CD4-positive, alpha-beta T cell (primary cell): ENCODE data around the gene LRIG3. TPM values are rescaled to one million over a fixed set of nuclear protein-coding genes. Genes with fewer than 3 reads are reported as not detected.

Source experiments
- ATAC-seq: fragments of 200-7000 bp; cut with Tn5 transposase; one replicate; pipeline ENCODE4 v1.10.0; 2022; ENCODE audit warnings: mild to moderate bottlenecking; ENCODE audit not compliant: poor library complexity
- CTCF ChIA-PET: fragments of 350-600 bp; sonication (Branson Sonifier 250); formaldehyde crosslinking; loops from one replicate; lab custom pipeline; 2021; ENCODE audit warnings: antibody characterized with exemption, inconsistent platforms; lab: Charles Lee
- POLR2A ChIA-PET: fragments of 350-600 bp; sonication (Branson Sonifier 250); formaldehyde crosslinking; loops from one replicate; lab custom pipeline; 2021; ENCODE audit warnings: antibody characterized with exemption, inconsistent platforms; lab: Charles Lee
- DNase-seq, 14 experiments: peaks; one replicate each; pipeline ENCODE4 v3.0.0-alpha.2; 2013 to 2020; ENCODE audit warnings: mixed read lengths in 2 of 14
- H3K27ac ChIP-seq, 2 donors: one replicate each; pipeline versions ENCODE4 v1.5.1 to v1.7.0; 2013; ENCODE audit warnings: low read length in 2 of 2, low read depth in 1 of 2, mild to moderate bottlenecking in 1 of 2
- H3K27me3 ChIP-seq, 2 experiments: 1 replicate in 1 of 2; 2 replicates in 1 of 2; pipeline versions ENCODE4 v1.6.1 to v1.7.0; 2013; ENCODE audit warnings: low read length in 2 of 2, control low read depth in 1 of 2, mild to moderate bottlenecking in 1 of 2, moderate library complexity in 1 of 2; ENCODE audit not compliant: insufficient read depth in 2 of 2, control insufficient read depth in 1 of 2
- H3K36me3 ChIP-seq: one replicate; pipeline ENCODE4 v1.6.1; 2013; ENCODE audit warnings: low read length, control low read depth; ENCODE audit not compliant: insufficient read depth
- H3K4me1 ChIP-seq: one replicate; pipeline ENCODE4 v1.6.1; 2013; ENCODE audit warnings: low read length, control low read depth; ENCODE audit not compliant: insufficient read depth
- H3K4me3 ChIP-seq: one replicate; pipeline ENCODE4 v1.5.1; 2013; ENCODE audit warnings: mild to moderate bottlenecking, low read length, moderate library complexity
- H3K9me3 ChIP-seq, 2 experiments: 1 replicate in 1 of 2; 2 replicates in 1 of 2; pipeline versions ENCODE4 v1.6.1 to v1.7.0; 2013; ENCODE audit warnings: low read length in 2 of 2, mild to moderate bottlenecking in 2 of 2, control low read depth in 1 of 2, moderate library complexity in 1 of 2; ENCODE audit not compliant: control insufficient read depth in 1 of 2, insufficient read depth in 1 of 2
- H3K27ac Mint-ChIP-seq: one replicate; pipeline ENCODE4 v1.8.0; 2020; ENCODE audit warnings: mixed read lengths
- H3K27me3 Mint-ChIP-seq: one replicate; pipeline ENCODE4 v1.8.0; 2021; ENCODE audit warnings: mixed read lengths
- H3K36me3 Mint-ChIP-seq: one replicate; pipeline ENCODE4 v1.8.0; 2021; ENCODE audit warnings: low read depth, mixed read lengths
- H3K4me1 Mint-ChIP-seq: one replicate; pipeline ENCODE4 v1.8.0; 2021; ENCODE audit warnings: low read depth, mixed read lengths
- H3K4me3 Mint-ChIP-seq: one replicate; pipeline ENCODE4 v1.8.0; 2020; ENCODE audit warnings: mild to moderate bottlenecking, mixed read lengths
- H3K9me3 Mint-ChIP-seq: one replicate; pipeline ENCODE4 v1.8.0; 2020; ENCODE audit warnings: mixed read lengths
- CTCF ChIP-seq: fragments of 200-600 bp; IDR thresholded peaks from one replicate; pipeline ENCODE4 v1.8.0; 2022; ENCODE audit warnings: antibody characterized with exemption, mild to moderate bottlenecking
- intact Hi-C, 2 experiments: fragments of 100-400 bp; cut with DNase I in 1 of 2; cut with micrococcal nuclease in 1 of 2; formaldehyde crosslinking; loops; one replicate each; pipeline versions ENCODE4 v1.15.1 to v1.9.0; 2023 to 2025; cut with DNase I, micrococcal nuclease
- total RNA-seq, 174 experiments: library from RNA in 2 of 174; stranded (reverse) in 2 of 174; gene quantifications; one replicate each; pipeline ENCODE4 v1.2.3 and lab custom pipeline; 2021 to 2026

LRIG3 gene
- total RNA-seq, 2 experiments from 2014 or later, result not detected

- Mint-ChIP-seq H3K36me3 (no peaks in the 10 kb centered on the region), H3K27ac (no peak overlapping the region), H3K4me3 (no peak overlapping the region), H3K9me3 (peaks cover 8% of the 10 kb centered on the region), H3K4me1 (no peaks in the 10 kb centered on the region), H3K27me3 (no peaks in the 10 kb centered on the region)
- Histone ChIP-seq H3K4me3 (no peak overlapping the region), H3K27me3 (no peaks in the 10 kb centered on the region), H3K36me3 (no peaks in the 10 kb centered on the region), H3K27ac (no peak overlapping the region), H3K9me3 (no peaks in the 10 kb centered on the region), H3K4me1 (no peaks in the 10 kb centered on the region)
- no peak for TF ChIP-seq CTCF
- DNase-seq (no peak), ATAC-seq (no peak)
- ChIA-PET CTCF (no interaction called here), POLR2A (no interaction called here)
- intact Hi-C loops, result no loop called here
These were observed 69.5 kb downstream of the LRIG3 start for GRCh38 chr12:58850826-58851225.

GRCh38 chr12:58847901-58848600 lies 72.3 kb downstream of the LRIG3 start:
- H3K36me3 Mint-ChIP-seq, result no peaks in the 10 kb centered on the region
- H3K4me1 Mint-ChIP-seq, result no peaks in the 10 kb centered on the region
- Histone ChIP-seq H3K36me3 (no peaks in the 10 kb centered on the region), H3K9me3 (no peaks in the 10 kb centered on the region), H3K27ac (no peak overlapping the region), H3K4me3 (no peak overlapping the region), H3K27me3 (no peaks in the 10 kb centered on the region), H3K4me1 (no peaks in the 10 kb centered on the region)
- peaks cover 5% of the 10 kb centered on the region for H3K9me3 Mint-ChIP-seq
- no peak for TF ChIP-seq CTCF
- ChIA-PET POLR2A (no interaction called here), CTCF (no interaction called here)
- intact Hi-C loops, result no loop called here
- no peak overlapping the region for H3K27ac Mint-ChIP-seq
- no peak for ATAC-seq
- no peak overlapping the region for H3K4me3 Mint-ChIP-seq
- H3K27me3 Mint-ChIP-seq, result no peaks in the 10 kb centered on the region
- no peak for DNase-seq

GRCh38 chr12:58844161-58844560 lies 76.1 kb downstream of the LRIG3 start:
- CTCF ChIA-PET, result interaction anchor here (0.5 kb wide), 1 partner anchor 130 kb away, joined by 3 read pairs; no protein-coding TSS in a partner anchor
- ATAC-seq (no peak), DNase-seq (no peak)
- TF ChIP-seq CTCF, result no peak
- intact Hi-C loops, result no loop called here
- Mint-ChIP-seq H3K4me3 (no peak overlapping the region), H3K9me3 (peaks cover 2% of the 10 kb centered on the region), H3K4me1 (no peaks in the 10 kb centered on the region), H3K27ac (no peak overlapping the region), H3K36me3 (no peaks in the 10 kb centered on the region), H3K27me3 (no peaks in the 10 kb centered on the region)
- Histone ChIP-seq H3K27me3 (no peaks in the 10 kb centered on the region), H3K4me1 (no peaks in the 10 kb centered on the region), H3K27ac (no peak overlapping the region), H3K4me3 (no peak overlapping the region), H3K9me3 (peaks cover 0 to 10% of the 10 kb centered on the region in 2 experiments), H3K36me3 (no peaks in the 10 kb centered on the region)
- POLR2A ChIA-PET, result no interaction called here
